ENCODE measurements around the gene ST6GALNAC3. TPM values are rescaled to one million over a fixed set of nuclear protein-coding genes. Genes with fewer than 3 reads are reported as not detected.

The ST6GALNAC3 gene
- total RNA-seq, 1 experiment from 2014 or later = 0.03 TPM

DNA sequence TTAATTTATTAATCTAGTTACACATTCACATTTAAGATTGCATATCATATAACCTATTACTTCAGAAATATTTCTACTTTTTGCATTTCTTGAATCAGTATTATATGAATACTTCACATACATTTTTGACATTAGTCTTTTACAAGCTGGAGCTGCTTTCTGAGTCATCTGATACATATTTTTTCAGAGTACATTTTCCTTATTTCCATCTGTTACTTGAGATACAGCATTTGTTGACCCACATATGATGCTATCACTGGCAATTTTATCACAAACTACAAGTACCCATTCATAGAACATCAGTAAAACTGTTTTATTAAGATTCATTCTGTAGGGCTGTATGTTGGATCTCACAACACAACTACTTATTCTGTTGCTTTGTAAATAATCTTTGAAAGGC, 425.6 kb downstream of the ST6GALNAC3 start:
- ATAC-seq = no peak

DNA sequence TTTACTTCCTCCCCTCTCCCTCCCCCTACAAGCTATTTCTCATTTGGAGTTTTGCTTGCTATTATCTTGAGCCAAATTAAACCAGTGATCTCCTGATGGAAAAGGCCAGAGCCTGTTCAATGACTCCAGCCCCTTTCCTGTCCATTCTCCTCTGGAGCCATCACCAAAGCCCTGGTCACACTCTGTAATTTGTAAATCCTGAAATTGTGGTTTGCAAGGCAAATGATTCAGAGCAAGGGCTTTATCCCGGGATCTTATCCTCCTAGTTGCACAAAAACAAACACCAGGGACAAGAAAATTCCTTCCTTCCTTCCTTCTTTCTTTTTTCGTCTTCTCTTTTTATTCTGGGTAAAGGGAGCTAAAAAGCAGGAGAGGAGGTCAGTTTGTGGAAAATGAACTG, 426.6 kb downstream of the ST6GALNAC3 start:
- intact Hi-C loops (cut with micrococcal nuclease; ENCODE audit: unreplicated experiment) = no loop called here
- Histone ChIP-seq H3K9me3 (ENCODE audit: control insufficient read depth, insufficient read depth, low read depth, low read length) (no peaks in the 10 kb centered on the region), H3K4me1 (ENCODE audit: control insufficient read depth, insufficient read depth, low read length) (no peaks in the 10 kb centered on the region), H3K27me3 (ENCODE audit: control insufficient read depth, insufficient read depth, low read length) (no peaks in the 10 kb centered on the region), H3K4me3 (ENCODE audit: low read depth in 2 of 2, low read length in 2 of 2) (no peak overlapping the region), H3K27ac (ENCODE audit: low read length) (no peak overlapping the region), H3K36me3 (ENCODE audit: control insufficient read depth, insufficient read depth, low read length) (no peaks in the 10 kb centered on the region)
- BruUV-seq (replicated peaks) = no TSS peak
- POLR2A ChIA-PET = no interaction called here
- in situ Hi-C loops (cut with HindIII; ENCODE audit: low pct_unique_long_range_greater_than_20kb, low sequenced_read_pairs) = no loop called here
- CTCF ChIA-PET = no interaction called here
- DNase-seq (ENCODE audit: low read depth, low spot score) (no peak), ATAC-seq (no peak)
- TF ChIP-seq POLR2AphosphoS5 (IDR thresholded peaks at IDR 0.05; ENCODE audit: low read depth, low read length) (no peak), TCF7L2 (IDR thresholded peaks at IDR 0.05; ENCODE audit: low read depth, low read length) (no peak), SIN3A (IDR thresholded peaks at IDR 0.05; ENCODE audit: borderline replicate concordance, insufficient read depth, low read depth, low read length) (no peak)
- TF ChIP-seq, protein P1, sequence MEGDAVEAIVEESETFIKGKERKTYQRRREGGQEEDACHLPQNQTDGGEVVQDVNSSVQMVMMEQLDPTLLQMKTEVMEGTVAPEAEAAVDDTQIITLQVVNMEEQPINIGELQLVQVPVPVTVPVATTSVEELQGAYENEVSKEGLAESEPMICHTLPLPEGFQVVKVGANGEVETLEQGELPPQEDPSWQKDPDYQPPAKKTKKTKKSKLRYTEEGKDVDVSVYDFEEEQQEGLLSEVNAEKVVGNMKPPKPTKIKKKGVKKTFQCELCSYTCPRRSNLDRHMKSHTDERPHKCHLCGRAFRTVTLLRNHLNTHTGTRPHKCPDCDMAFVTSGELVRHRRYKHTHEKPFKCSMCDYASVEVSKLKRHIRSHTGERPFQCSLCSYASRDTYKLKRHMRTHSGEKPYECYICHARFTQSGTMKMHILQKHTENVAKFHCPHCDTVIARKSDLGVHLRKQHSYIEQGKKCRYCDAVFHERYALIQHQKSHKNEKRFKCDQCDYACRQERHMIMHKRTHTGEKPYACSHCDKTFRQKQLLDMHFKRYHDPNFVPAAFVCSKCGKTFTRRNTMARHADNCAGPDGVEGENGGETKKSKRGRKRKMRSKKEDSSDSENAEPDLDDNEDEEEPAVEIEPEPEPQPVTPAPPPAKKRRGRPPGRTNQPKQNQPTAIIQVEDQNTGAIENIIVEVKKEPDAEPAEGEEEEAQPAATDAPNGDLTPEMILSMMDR (IDR thresholded peaks at IDR 0.05) = no peak
- TF ChIP-seq, protein P2, sequence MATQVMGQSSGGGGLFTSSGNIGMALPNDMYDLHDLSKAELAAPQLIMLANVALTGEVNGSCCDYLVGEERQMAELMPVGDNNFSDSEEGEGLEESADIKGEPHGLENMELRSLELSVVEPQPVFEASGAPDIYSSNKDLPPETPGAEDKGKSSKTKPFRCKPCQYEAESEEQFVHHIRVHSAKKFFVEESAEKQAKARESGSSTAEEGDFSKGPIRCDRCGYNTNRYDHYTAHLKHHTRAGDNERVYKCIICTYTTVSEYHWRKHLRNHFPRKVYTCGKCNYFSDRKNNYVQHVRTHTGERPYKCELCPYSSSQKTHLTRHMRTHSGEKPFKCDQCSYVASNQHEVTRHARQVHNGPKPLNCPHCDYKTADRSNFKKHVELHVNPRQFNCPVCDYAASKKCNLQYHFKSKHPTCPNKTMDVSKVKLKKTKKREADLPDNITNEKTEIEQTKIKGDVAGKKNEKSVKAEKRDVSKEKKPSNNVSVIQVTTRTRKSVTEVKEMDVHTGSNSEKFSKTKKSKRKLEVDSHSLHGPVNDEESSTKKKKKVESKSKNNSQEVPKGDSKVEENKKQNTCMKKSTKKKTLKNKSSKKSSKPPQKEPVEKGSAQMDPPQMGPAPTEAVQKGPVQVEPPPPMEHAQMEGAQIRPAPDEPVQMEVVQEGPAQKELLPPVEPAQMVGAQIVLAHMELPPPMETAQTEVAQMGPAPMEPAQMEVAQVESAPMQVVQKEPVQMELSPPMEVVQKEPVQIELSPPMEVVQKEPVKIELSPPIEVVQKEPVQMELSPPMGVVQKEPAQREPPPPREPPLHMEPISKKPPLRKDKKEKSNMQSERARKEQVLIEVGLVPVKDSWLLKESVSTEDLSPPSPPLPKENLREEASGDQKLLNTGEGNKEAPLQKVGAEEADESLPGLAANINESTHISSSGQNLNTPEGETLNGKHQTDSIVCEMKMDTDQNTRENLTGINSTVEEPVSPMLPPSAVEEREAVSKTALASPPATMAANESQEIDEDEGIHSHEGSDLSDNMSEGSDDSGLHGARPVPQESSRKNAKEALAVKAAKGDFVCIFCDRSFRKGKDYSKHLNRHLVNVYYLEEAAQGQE (IDR thresholded peaks at IDR 0.05; ENCODE audit: insufficient read depth in 1 of 2, low read depth in 2 of 2, low read length in 1 of 2) = no peak

More for the DNA sequence above, 425.6 kb downstream of the ST6GALNAC3 start:
- ChIA-PET POLR2A (no interaction called here), CTCF (no interaction called here)
- DNase-seq (ENCODE audit: low read depth, low spot score) = no peak
- TF ChIP-seq POLR2AphosphoS5 (IDR thresholded peaks at IDR 0.05; ENCODE audit: low read depth, low read length) (no peak), TCF7L2 (IDR thresholded peaks at IDR 0.05; ENCODE audit: low read depth, low read length) (no peak), SIN3A (IDR thresholded peaks at IDR 0.05; ENCODE audit: borderline replicate concordance, insufficient read depth, low read depth, low read length) (no peak)
- TF ChIP-seq, protein P2 (IDR thresholded peaks at IDR 0.05; ENCODE audit: insufficient read depth in 1 of 2, low read depth in 2 of 2, low read length in 1 of 2) = no peak
- TF ChIP-seq, protein P1 (IDR thresholded peaks at IDR 0.05) = no peak
- intact Hi-C loops (cut with micrococcal nuclease; ENCODE audit: unreplicated experiment) (no loop called here), in situ Hi-C loops (cut with HindIII; ENCODE audit: low pct_unique_long_range_greater_than_20kb, low sequenced_read_pairs) (no loop called here)
- Histone ChIP-seq H3K9me3 (ENCODE audit: control insufficient read depth, insufficient read depth, low read depth, low read length) (no peaks in the 10 kb centered on the region), H3K36me3 (ENCODE audit: control insufficient read depth, insufficient read depth, low read length) (no peaks in the 10 kb centered on the region), H3K27ac (ENCODE audit: low read length) (no peak overlapping the region), H3K4me3 (ENCODE audit: low read depth in 2 of 2, low read length in 2 of 2) (no peak overlapping the region), H3K27me3 (ENCODE audit: control insufficient read depth, insufficient read depth, low read length) (no peaks in the 10 kb centered on the region), H3K4me1 (ENCODE audit: control insufficient read depth, insufficient read depth, low read length) (no peaks in the 10 kb centered on the region)
- BruUV-seq (replicated peaks) = no TSS peak
